Prostate gland (tissue), 2 donors: Measurements from ENCODE around the gene ZNF831. TPM values are rescaled to one million over a fixed set of nuclear protein-coding genes. Genes with fewer than 3 reads are reported as not detected.

Experiments used
- DNase-seq: peaks from one replicate; pipeline ENCODE4 v3.0.0-alpha.2; 2019; ENCODE audit warnings: low spot score
- H3K27ac ChIP-seq, 2 donors: fragments of 200-600 bp; sonication (generic); 2 replicates each; pipeline ENCODE4 v1.5.1; 2017 to 2019
- H3K27me3 ChIP-seq: fragments of 200-600 bp; sonication (generic); replicated peaks from 2 replicates; pipeline ENCODE4 v1.5.1; 2019; ENCODE audit not compliant: insufficient read depth
- H3K36me3 ChIP-seq, 2 donors: fragments of 200-600 bp; sonication (generic); 1 replicate in 1 of 2; 2 replicates in 1 of 2; pipeline versions ENCODE4 v1.5.1 to v1.8.1; 2017 to 2019
- H3K4me1 ChIP-seq: fragments of 200-600 bp; sonication (generic); replicated peaks from 2 replicates; pipeline ENCODE4 v1.5.1; 2019
- H3K4me3 ChIP-seq, 2 donors: fragments of 200-600 bp; sonication (generic); 2 replicates each; pipeline ENCODE4 v1.5.1; 2017 to 2019
- H3K9me3 ChIP-seq: fragments of 200-600 bp; sonication (generic); 2 replicates; pipeline ENCODE4 v1.5.1; 2017
- CTCF ChIP-seq, 4 experiments: fragments of 200-600 bp in 2 of 4; fragments of 450-650 bp in 2 of 4; sonication (generic) in 2 of 4; IDR thresholded peaks; 1 replicate in 3 of 4; 2 replicates in 1 of 4; pipeline ENCODE4 v1.5.1; 2016 to 2019; ENCODE audit warnings: antibody characterized with exemption in 4 of 4, mild to moderate bottlenecking in 2 of 4, moderate library complexity in 2 of 4
- POLR2A ChIP-seq: fragments of 450-650 bp; IDR thresholded peaks from one replicate; pipeline ENCODE4 v1.6.1; 2016; ENCODE audit warnings: antibody characterized with exemption, mild to moderate bottlenecking
- POLR2AphosphoS5 ChIP-seq: sonication (generic); formaldehyde crosslinking; IDR thresholded peaks from one replicate; pipeline ENCODE4 v1.6.1; 2017; ENCODE audit warnings: antibody characterized with exemption
- WGBS: methylation state at CpG from one replicate; pipeline ENCODE4 v1.1.5; 2018; 5-methylcytosine and 5-hydroxymethylcytosine counted together
- intact Hi-C: fragments of 100-400 bp; cut with DNase I; formaldehyde crosslinking; loops from one replicate; pipeline ENCODE4 v1.14.2; 2022
- total RNA-seq, 2 donors: library from RNA; depleted of rRNA; stranded (reverse); fragments of >200 nt; gene quantifications; one replicate each; pipeline ENCODE4 v1.1.0, GENCODE V29; 2016

Gene ZNF831
- total RNA-seq, 2 donors from 2014 or later, result 0.46 to 1.1 TPM

- Histone ChIP-seq H3K36me3 (no peaks in the 10 kb centered on the region), H3K4me3 (no peak overlapping the region), H3K9me3 (no peaks in the 10 kb centered on the region), H3K27me3 (no peaks in the 10 kb centered on the region), H3K27ac (no peak overlapping the region), H3K4me1 (no peaks in the 10 kb centered on the region)
- TF ChIP-seq POLR2A (no peak), CTCF (IDR thresholded peaks at IDR 0.05) (no peak), POLR2AphosphoS5 (no peak)
- intact Hi-C loops, result no loop called here
- DNase-seq, result no peak
- WGBS, result 88% methylated on average over 7 of the region's 7 CpGs
Measured at GRCh38 chr20:59305908-59306655, 142.5 kb downstream of the ZNF831 start.

- intact Hi-C loops, result no loop called here
- TF ChIP-seq POLR2AphosphoS5 (no peak), CTCF (IDR thresholded peaks at IDR 0.05) (no peak), POLR2A (no peak)
Measured at GRCh38 chr20:59307270-59307669, 143.6 kb downstream of the ZNF831 start.

More at GRCh38 chr20:59307270-59307669, 143.6 kb downstream of the ZNF831 start:
- H3K27ac ChIP-seq, result no peak overlapping the region
- no peak overlapping the region for H3K4me3 ChIP-seq
- no peaks in the 10 kb centered on the region for H3K36me3 ChIP-seq
- DNase-seq, result no peak
- H3K9me3 ChIP-seq, result no peaks in the 10 kb centered on the region
- H3K4me1 ChIP-seq, result no peaks in the 10 kb centered on the region
- H3K27me3 ChIP-seq, result no peaks in the 10 kb centered on the region
- whole genome bisulfite sequencing, result 90% methylated on average over 3 of the region's 3 CpGs

Other genes starting within 250 kb of the ZNF831 start
- 10 to 100 TPM; 55.0 to 85.2 TPM for gene NELFCD, start 182.6 kb upstream of the ZNF831 start, total RNA-seq
- gene CTSZ, start 156.6 kb upstream of the ZNF831 start, total RNA-seq, result 100 to 1,000 TPM in 1 of 2 donors, 10 to 100 TPM in 1; 93.6 to 130 TPM
- gene TUBB1, start 144.4 kb upstream of the ZNF831 start, total RNA-seq, result not detected
- 10 to 100 TPM; 23.5 to 24.4 TPM for gene ATP5F1E, start 131.5 kb upstream of the ZNF831 start, total RNA-seq
- gene PRELID3B, start 121.0 kb upstream of the ZNF831 start, total RNA-seq, result 10 to 100 TPM; 28.9 to 35.6 TPM
- 1 to 10 TPM; 5.3 to 8.2 TPM for gene EDN3, start 136.8 kb downstream of the ZNF831 start, total RNA-seq